Colonic mucosa (tissue), 4 donors: Measurements from ENCODE around the gene AP1G2. TPM values are rescaled to one million over a fixed set of nuclear protein-coding genes. Genes with fewer than 3 reads are reported as not detected.

Experiments used
- DNase-seq: peaks from one replicate; pipeline ENCODE4 v3.0.0-alpha.2; 2020
- H3K27ac ChIP-seq: fragments of 200-600 bp; one replicate; pipeline ENCODE4 v1.8.0; 2021
- H3K27me3 ChIP-seq: fragments of 200-600 bp; one replicate; pipeline ENCODE4 v1.8.0; 2021
- H3K36me3 ChIP-seq: fragments of 200-600 bp; one replicate; pipeline ENCODE4 v1.8.0; 2021
- H3K4me1 ChIP-seq: fragments of 200-600 bp; one replicate; pipeline ENCODE4 v1.8.0; 2021; ENCODE audit warnings: mild to moderate bottlenecking
- H3K4me3 ChIP-seq: fragments of 200-600 bp; one replicate; pipeline ENCODE4 v1.8.0; 2021
- H3K9ac ChIP-seq, 2 donors: one replicate each; pipeline ENCODE4 v1.7.0; 2013; ENCODE audit warnings: control low read depth in 2 of 2, low read depth in 2 of 2, low read length in 2 of 2
- H3K9me3 ChIP-seq: fragments of 200-600 bp; one replicate; pipeline ENCODE4 v1.8.0; 2021
- CTCF ChIP-seq: fragments of 200-600 bp; IDR thresholded peaks from one replicate; pipeline ENCODE4 v1.8.0; 2022; ENCODE audit warnings: antibody characterized with exemption, mild to moderate bottlenecking
- intact Hi-C: fragments of 100-400 bp; cut with DNase I; formaldehyde crosslinking; loops from one replicate; pipeline ENCODE4 v1.14.1; 2022
- total RNA-seq, 2 donors: library from RNA; stranded (reverse); fragmentation: NEBNext Ultra II Directional in 1 of 2; extraction: Animal tissue kit (Norgen Biotek cat#: 25700) in 1 of 2; gene quantifications; one replicate each; pipeline ENCODE4 v1.2.1, GENCODE V29; 2021
- donor health status: healthy.
- donor health status: DM: no; HTN: no; CAD: no.
- donor health status: DM: no; HTN: no; CAD: no.

The AP1G2 gene
- total RNA-seq, 2 donors from 2014 or later = 154 to 214 TPM

- no peaks in the 10 kb centered on the region for H3K36me3 ChIP-seq
- H3K4me3 ChIP-seq = no peak overlapping the region
- intact Hi-C loops = no loop called here
- TF ChIP-seq CTCF = no peak
- no peaks in the 10 kb centered on the region for H3K9me3 ChIP-seq
- H3K27me3 ChIP-seq = no peaks in the 10 kb centered on the region
- H3K9ac ChIP-seq = no peak overlapping the region
- H3K4me1 ChIP-seq = no peaks in the 10 kb centered on the region
- DNase-seq = no peak
- H3K27ac ChIP-seq = no peak overlapping the region
Measured at GRCh38 chr14:23528555-23528954, 39.0 kb downstream of the AP1G2 start.

GRCh38 chr14:23525611-23526010 lies 42.0 kb downstream of the AP1G2 start:
- no peaks in the 10 kb centered on the region for H3K36me3 ChIP-seq
- intact Hi-C loops = no loop called here
- DNase-seq = no peak
- TF ChIP-seq CTCF = no peak
- no peak overlapping the region for H3K9ac ChIP-seq
- no peaks in the 10 kb centered on the region for H3K9me3 ChIP-seq
- H3K27ac ChIP-seq = no peak overlapping the region
- H3K4me3 ChIP-seq = no peak overlapping the region
- no peaks in the 10 kb centered on the region for H3K4me1 ChIP-seq
- no peaks in the 10 kb centered on the region for H3K27me3 ChIP-seq

- Histone ChIP-seq H3K36me3 (no peaks in the 10 kb centered on the region), H3K9me3 (no peaks in the 10 kb centered on the region), H3K9ac (no peak overlapping the region), H3K27me3 (no peaks in the 10 kb centered on the region), H3K4me3 (no peak overlapping the region), H3K27ac (no peak overlapping the region), H3K4me1 (no peaks in the 10 kb centered on the region)
- DNase-seq = no peak
- intact Hi-C loops = no loop called here
- TF ChIP-seq CTCF = no peak
Measured at GRCh38 chr14:23524954-23525353, 42.6 kb downstream of the AP1G2 start.

GRCh38 chr14:23523229-23524016 lies 44.2 kb downstream of the AP1G2 start:
- TF ChIP-seq CTCF = no peak
- no peaks in the 10 kb centered on the region for H3K36me3 ChIP-seq
- intact Hi-C loops = no loop called here
- no peaks in the 10 kb centered on the region for H3K27me3 ChIP-seq
- no peaks in the 10 kb centered on the region for H3K9me3 ChIP-seq
- no peak overlapping the region for H3K4me3 ChIP-seq
- no peak for DNase-seq
- no peaks in the 10 kb centered on the region for H3K4me1 ChIP-seq
- no peak overlapping the region for H3K27ac ChIP-seq
- H3K9ac ChIP-seq = no peak overlapping the region

- Histone ChIP-seq H3K27ac (no peak overlapping the region), H3K27me3 (no peaks in the 10 kb centered on the region), H3K4me1 (no peaks in the 10 kb centered on the region), H3K36me3 (no peaks in the 10 kb centered on the region), H3K4me3 (no peak overlapping the region), H3K9ac (no peak overlapping the region), H3K9me3 (no peaks in the 10 kb centered on the region)
- intact Hi-C loops = no loop called here
- no peak for DNase-seq
- TF ChIP-seq CTCF = no peak
Measured at GRCh38 chr14:23522643-23523198, 44.9 kb downstream of the AP1G2 start.
